Lower lobe of right lung (tissue), 2 donors: ENCODE data around the gene ATP6V1B1. TPM values are rescaled to one million over a fixed set of nuclear protein-coding genes. Genes with fewer than 3 reads are reported as not detected.
A peak's percentile ranks its signal among the peaks of the same experiment; 100 is the strongest.

Source experiments
- ATAC-seq, 2 donors: fragments of 200-7000 bp; cut with Tn5 transposase; one replicate each; pipeline ENCODE4 v1.9.1; 2020 to 2022; ENCODE audit warnings: mild to moderate bottlenecking in 2 of 2, moderate library complexity in 2 of 2
- DNase-seq: peaks from one replicate; pipeline ENCODE4 v3.0.0-alpha.2; 2020
- H3K27ac ChIP-seq: fragments of 200-600 bp; one replicate; pipeline ENCODE4 v1.8.0; 2022
- H3K27me3 ChIP-seq: fragments of 200-600 bp; one replicate; pipeline ENCODE4 v1.8.0; 2022; ENCODE audit warnings: low read depth
- H3K36me3 ChIP-seq: fragments of 200-600 bp; one replicate; pipeline ENCODE4 v1.8.0; 2022; ENCODE audit warnings: mild to moderate bottlenecking
- H3K4me1 ChIP-seq: fragments of 200-600 bp; one replicate; pipeline ENCODE4 v1.8.0; 2022
- H3K4me3 ChIP-seq: fragments of 200-600 bp; one replicate; pipeline ENCODE4 v1.8.0; 2022; ENCODE audit warnings: mild to moderate bottlenecking
- H3K9me3 ChIP-seq: fragments of 200-600 bp; one replicate; pipeline ENCODE4 v1.8.0; 2022
- intact Hi-C: fragments of 100-400 bp; cut with DNase I; formaldehyde crosslinking; loops from one replicate; pipeline ENCODE4 v1.11.0; 2022
- total RNA-seq: library from RNA; stranded (reverse); fragmentation: NEBNext Ultra II Directional; extraction: Animal tissue kit (Norgen Biotek cat#: 25700); gene quantifications from one replicate; pipeline ENCODE4 v1.2.1, GENCODE V29; 2021
- TF ChIP-seq, protein P1 (sequence below): fragments of 200-600 bp; IDR thresholded peaks from one replicate; pipeline ENCODE4 v1.8.0; 2022; ENCODE audit warnings: antibody characterized with exemption, mild to moderate bottlenecking
- donor health status: DM: no; HTN: yes; CAD: no; lungs with severe emphysema.

The ATP6V1B1 gene
- total RNA-seq, 1 donor from 2014 or later, result 2.2 TPM

GRCh38 chr2:70941701-70942100, 6.0 kb downstream of the ATP6V1B1 start:
- TF ChIP-seq, protein P1, sequence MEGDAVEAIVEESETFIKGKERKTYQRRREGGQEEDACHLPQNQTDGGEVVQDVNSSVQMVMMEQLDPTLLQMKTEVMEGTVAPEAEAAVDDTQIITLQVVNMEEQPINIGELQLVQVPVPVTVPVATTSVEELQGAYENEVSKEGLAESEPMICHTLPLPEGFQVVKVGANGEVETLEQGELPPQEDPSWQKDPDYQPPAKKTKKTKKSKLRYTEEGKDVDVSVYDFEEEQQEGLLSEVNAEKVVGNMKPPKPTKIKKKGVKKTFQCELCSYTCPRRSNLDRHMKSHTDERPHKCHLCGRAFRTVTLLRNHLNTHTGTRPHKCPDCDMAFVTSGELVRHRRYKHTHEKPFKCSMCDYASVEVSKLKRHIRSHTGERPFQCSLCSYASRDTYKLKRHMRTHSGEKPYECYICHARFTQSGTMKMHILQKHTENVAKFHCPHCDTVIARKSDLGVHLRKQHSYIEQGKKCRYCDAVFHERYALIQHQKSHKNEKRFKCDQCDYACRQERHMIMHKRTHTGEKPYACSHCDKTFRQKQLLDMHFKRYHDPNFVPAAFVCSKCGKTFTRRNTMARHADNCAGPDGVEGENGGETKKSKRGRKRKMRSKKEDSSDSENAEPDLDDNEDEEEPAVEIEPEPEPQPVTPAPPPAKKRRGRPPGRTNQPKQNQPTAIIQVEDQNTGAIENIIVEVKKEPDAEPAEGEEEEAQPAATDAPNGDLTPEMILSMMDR, result no peak
- Histone ChIP-seq H3K4me3 (no peak overlapping the region), H3K27me3 (peaks cover 8% of the 10 kb centered on the region), H3K36me3 (no peaks in the 10 kb centered on the region), H3K9me3 (no peaks in the 10 kb centered on the region), H3K27ac (no peak overlapping the region), H3K4me1 (no peaks in the 10 kb centered on the region)
- no peak for ATAC-seq
- intact Hi-C loops, result no loop called here
- no peak for DNase-seq

GRCh38 chr2:70942396-70943204, 6.9 kb downstream of the ATP6V1B1 start:
- ATAC-seq (no peak), DNase-seq (no peak)
- no peaks in the 10 kb centered on the region for H3K9me3 ChIP-seq
- H3K4me1 ChIP-seq, result peaks cover 3% of the 10 kb centered on the region
- intact Hi-C loops, result no loop called here
- H3K27me3 ChIP-seq, result peaks cover 14% of the 10 kb centered on the region
- no peak overlapping the region for H3K27ac ChIP-seq
- no peak overlapping the region for H3K4me3 ChIP-seq
- TF ChIP-seq, protein P1, result no peak
- H3K36me3 ChIP-seq, result no peaks in the 10 kb centered on the region

DNA sequence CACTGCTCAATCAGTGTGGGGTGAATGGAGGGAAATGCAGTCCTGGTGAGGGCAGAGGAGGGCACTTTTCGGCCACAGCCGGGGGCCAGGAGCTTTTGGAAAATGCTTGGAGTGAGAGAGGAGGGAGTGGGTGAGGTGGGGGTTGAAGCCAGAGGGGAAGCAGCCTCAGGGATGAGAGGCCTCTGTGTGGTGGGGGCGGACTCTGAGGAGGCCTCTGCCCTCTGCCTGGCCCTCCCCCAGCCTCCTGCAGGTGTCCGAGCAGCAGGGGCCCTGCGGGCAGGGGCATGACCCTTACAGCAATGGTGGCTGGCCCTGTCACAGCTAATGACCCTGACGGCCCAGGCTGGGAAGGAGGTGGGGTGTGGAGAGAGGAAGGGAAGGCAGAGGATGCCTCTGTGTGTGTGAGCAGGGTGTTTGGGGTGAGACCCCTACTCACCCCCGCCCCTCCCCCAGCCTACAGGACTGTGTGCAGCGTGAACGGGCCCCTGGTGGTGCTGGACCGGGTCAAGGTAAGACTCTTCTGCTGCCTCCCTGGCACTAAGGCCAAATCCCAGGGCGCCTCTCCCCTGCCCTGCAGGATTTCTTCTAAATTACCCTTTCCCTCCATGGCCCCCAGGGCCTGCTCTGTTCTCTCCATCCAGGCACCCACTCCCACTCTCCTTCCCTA, 7.6 kb downstream of the ATP6V1B1 start:
- TF ChIP-seq, protein P1, result no peak
- Histone ChIP-seq H3K4me3 (no peak overlapping the region), H3K9me3 (no peaks in the 10 kb centered on the region), H3K4me1 (peaks cover 10% of the 10 kb centered on the region), H3K27ac (no peak overlapping the region), H3K36me3 (no peaks in the 10 kb centered on the region), H3K27me3 (peaks cover 14% of the 10 kb centered on the region)
- DNase-seq, result no peak
- intact Hi-C loops, result no loop called here
- ATAC-seq, result no peak

DNA sequence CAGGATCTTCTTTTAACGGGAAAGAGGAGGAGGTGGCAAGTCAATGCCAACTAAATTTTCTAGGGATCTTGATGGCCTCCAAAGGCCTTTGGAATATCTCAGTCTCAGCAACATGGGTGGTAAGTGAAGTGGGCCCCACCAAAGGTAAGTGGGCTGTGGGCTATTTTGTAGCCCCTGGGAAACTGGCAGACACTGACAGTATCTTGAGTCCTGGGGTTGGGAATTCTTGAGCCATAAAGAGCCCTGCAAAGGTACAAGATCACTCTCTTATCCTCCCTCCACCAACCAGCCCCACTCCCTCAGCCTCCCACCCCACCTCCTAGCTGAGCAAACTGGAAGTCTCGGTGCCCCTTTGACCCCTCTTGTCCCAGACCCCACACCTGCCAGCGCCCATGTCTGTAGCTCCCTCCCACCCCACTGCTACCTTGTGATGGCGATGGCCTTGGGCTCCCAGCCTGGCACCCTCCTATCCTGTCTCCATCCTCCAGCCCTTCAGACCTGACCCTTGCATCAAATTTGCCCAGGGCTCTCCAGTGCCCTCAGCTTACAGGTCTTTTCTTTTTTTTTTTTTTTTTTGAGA, 8.5 kb downstream of the ATP6V1B1 start:
- intact Hi-C loops, result no loop called here
- TF ChIP-seq, protein P1, result no peak
- H3K27me3 ChIP-seq, result peaks cover 14% of the 10 kb centered on the region
- no peak overlapping the region for H3K4me3 ChIP-seq
- H3K9me3 ChIP-seq, result no peaks in the 10 kb centered on the region
- DNase-seq (no peak), ATAC-seq (no peak)
- peaks cover 15% of the 10 kb centered on the region for H3K4me1 ChIP-seq
- no peak overlapping the region for H3K27ac ChIP-seq
- H3K36me3 ChIP-seq, result no peaks in the 10 kb centered on the region

DNA sequence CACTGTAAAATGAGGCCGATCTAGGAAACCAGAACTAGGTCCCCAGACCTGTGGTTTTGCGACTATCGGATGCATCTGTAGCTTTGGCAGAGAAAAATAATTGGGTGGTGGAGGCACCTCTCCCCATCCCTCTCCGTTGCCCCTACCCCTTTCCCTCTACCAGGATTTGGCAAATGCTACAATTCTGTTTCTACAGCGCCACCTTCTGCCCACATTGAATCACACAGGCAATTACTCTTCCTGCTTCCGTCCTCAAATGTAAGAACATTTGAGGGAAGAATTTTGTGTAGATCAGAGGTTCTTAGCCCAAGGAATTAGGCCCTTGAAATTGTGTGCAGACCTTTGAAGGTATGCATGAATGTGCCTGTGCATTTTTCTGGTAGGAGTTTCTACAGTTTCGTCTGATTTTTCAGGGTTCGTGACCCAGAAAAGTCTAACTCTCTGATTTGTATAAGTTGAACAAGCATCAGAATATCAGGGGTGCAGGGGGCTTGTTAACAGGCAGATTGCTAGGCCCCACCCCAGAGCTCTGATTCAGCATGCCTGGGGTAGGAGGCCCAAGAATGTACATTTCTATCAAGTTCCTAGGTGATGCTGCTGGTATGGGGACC, 11.2 kb downstream of the ATP6V1B1 start:
- TF ChIP-seq, protein P1, result peak; percentile 72
- ATAC-seq (peak; percentile 38 to 40), DNase-seq (no peak)
- Histone ChIP-seq H3K9me3 (no peaks in the 10 kb centered on the region), H3K4me3 (no peak overlapping the region), H3K36me3 (no peaks in the 10 kb centered on the region), H3K4me1 (peaks cover 15% of the 10 kb centered on the region), H3K27me3 (peaks cover 13% of the 10 kb centered on the region), H3K27ac (no peak overlapping the region)
- intact Hi-C loops, result no loop called here
